Posterior vena cava (tissue), 2 donors: ENCODE results near the gene SERPINA1. TPM values are rescaled to one million over a fixed set of nuclear protein-coding genes. Genes with fewer than 3 reads are reported as not detected.
A peak's percentile ranks its signal among the peaks of the same experiment; 100 is the strongest.

Experiments used
- DNase-seq: peaks from one replicate; pipeline ENCODE4 v3.0.0-alpha.2; 2020; ENCODE audit warnings: low spot score
- intact Hi-C, 2 donors: fragments of 100-400 bp; cut with DNase I; formaldehyde crosslinking; loops; one replicate each; pipeline versions ENCODE4 v1.14.1 to v1.14.2; 2022 to 2023
- total RNA-seq, 2 donors: library from RNA; stranded (reverse); fragmentation: NEBNext Ultra II Directional; extraction: Animal tissue kit (Norgen Biotek cat#: 25700); gene quantifications; one replicate each; pipeline ENCODE4 v1.2.1, GENCODE V29; 2021
- donor health status: DM: yes; HTN: yes; CAD: no.
- donor health status: DM: yes; HTN: yes; CAD: no.

SERPINA1 gene
- total RNA-seq, 2 donors from 2014 or later, result 10.3 to 34.5 TPM

DNA sequence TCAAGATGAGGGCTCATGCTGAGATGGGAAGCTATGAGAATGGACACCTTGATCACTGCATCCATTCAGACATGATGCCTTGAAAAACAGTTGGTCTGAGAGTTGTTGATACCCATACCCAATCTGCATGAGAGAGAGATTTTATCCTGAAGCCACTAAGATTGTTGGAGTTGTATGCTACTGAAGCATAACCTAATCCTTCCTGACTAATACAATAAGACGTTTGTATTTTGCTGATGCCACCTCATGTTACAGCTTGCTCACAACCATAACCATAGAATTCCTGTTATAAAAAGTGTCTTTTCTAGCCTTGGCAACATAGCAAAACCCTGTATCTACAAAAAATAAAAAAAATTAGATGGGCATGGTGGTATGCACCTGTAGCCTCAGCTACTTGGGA, 12.7 kb upstream of the SERPINA1 start:
- no peak for DNase-seq
- intact Hi-C loops, result no loop called here

DNA sequence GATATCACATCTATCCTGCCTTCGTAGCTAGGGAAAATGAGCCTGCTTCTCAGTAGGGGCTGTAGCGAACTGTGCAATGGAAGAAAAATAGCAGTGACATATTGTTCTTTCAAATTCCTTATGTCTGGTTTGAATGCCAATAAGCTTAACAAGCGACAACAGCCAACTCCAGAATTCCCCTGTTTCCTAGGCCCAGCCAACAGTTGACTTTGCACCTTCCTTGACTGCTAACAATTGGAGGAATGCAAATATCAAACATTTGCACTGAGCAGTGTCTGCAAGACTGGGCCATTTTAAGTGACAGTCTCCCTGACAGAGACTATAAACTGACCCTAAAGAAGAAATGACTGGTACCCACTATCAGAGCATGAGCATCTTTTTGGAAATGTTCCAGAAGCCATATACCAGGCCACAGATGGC, 12.0 kb upstream of the SERPINA1 start:
- intact Hi-C loops, result no loop called here
- DNase-seq, result no peak

DNA sequence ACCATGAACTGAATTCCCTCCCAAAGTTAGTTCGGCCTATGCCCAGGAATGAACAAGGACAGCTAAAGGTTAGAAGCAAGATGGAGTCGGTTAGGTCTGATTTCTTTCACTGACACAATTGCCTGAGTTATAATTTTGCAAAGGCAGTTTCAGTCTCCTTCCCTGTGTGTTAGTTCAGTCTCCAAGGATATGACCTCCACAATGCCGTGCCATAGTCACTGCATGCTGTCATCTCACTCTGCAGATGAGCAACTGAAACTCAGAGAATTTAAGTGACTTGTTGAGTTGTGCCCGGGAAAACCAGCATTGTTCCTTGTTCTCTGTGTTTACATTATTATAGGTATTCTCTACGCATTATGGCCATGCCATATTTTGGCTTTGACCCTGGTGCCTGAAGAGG, 10.1 kb upstream of the SERPINA1 start:
- intact Hi-C loops, result no loop called here
- DNase-seq, result no peak

GRCh38 chr14:94398182-94398479, 9.7 kb upstream of the SERPINA1 start:
- intact Hi-C loops, result no loop called here
- no peak for DNase-seq

GRCh38 chr14:94397289-94398181, 9.1 kb upstream of the SERPINA1 start:
- intact Hi-C loops, result loop anchor here in 1 of 2 donors (1.0 kb wide), 1 partner anchor 16 kb away; no protein-coding TSS in a partner anchor
- DNase-seq, result no peak

GRCh38 chr14:94396628-94397225, 8.3 kb upstream of the SERPINA1 start:
- no peak for DNase-seq
- intact Hi-C loops, result loop anchor here in 1 of 2 donors (1.0 kb wide), 1 partner anchor 17 kb away; no protein-coding TSS in a partner anchor

DNA sequence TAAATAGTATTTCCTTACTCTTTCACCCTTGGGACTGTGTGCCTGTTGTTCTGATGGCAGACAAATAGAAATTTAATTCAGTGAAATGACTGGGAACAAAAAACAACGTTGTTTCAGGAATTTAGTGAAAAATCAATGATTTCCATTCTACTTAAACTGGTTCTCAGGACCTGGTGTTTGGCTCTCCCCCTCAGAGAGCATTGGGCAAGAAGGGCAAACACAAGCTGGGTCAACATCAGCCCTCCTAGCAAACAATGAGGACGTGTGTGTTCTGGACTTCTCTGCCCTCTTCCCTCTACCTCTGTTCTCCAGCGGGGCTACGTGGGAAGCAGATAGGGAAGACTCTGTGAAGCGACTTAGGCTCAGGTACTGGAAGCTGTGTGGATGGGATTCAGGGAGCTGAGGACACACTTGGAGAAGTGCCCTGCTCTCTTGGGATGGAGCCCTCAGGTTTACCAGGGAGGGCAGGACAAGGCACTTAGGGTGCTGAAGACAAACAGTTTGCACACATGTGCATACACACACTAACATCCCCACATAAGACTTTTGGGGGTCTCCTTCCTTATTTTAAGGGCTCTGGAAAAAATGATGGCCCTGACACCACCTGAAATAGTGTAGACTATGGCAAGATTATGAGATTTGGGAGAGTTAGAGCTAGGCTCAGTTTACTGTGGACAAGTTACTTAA, 7.6 kb upstream of the SERPINA1 start:
- DNase-seq, result no peak
- intact Hi-C loops, result no loop called here

DNA sequence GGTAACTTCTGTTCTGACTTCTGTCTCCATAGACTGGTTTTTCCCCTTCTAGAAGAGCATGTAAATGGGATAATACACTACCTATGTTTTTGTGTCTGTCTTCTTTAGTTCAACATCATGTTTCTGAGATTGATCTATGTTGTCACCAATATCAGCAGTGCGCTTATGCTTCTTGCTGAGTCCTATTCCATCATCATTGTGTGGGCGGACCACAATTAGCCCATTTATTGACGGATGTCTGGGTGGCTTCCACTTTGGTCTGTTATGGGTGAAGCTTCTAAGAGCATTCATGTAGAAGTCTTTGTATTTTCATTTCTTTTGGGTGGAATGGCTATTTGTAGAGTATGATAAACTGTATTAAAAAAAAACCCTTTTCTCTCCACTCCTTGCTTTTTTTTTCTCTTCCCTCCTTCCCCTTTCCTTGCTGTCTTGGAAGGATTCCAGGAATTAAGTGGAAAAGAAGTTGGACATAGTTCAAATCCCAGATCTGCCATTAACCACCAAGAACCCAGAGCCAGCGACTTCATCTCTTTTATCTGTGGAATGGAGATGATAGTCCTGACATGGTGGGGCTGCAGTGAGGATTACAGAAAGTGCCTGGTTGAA, 7.0 kb upstream of the SERPINA1 start:
- intact Hi-C loops, result no loop called here
- no peak for DNase-seq

- intact Hi-C loops, result no loop called here
- DNase-seq, result peak; percentile 88
Observed at GRCh38 chr14:94394581-94395207, 6.3 kb upstream of the SERPINA1 start.

GRCh38 chr14:94394025-94394493, 5.7 kb upstream of the SERPINA1 start:
- intact Hi-C loops, result no loop called here
- no peak for DNase-seq

GRCh38 chr14:94393474-94393873, 5.1 kb upstream of the SERPINA1 start:
- intact Hi-C loops, result no loop called here
- DNase-seq, result no peak

- DNase-seq, result no peak
- intact Hi-C loops, result no loop called here
Observed at GRCh38 chr14:94392510-94392935, 4.1 kb upstream of the SERPINA1 start.

- DNase-seq, result no peak
- intact Hi-C loops, result no loop called here
Observed at GRCh38 chr14:94391281-94391975, 3.0 kb upstream of the SERPINA1 start.

DNA sequence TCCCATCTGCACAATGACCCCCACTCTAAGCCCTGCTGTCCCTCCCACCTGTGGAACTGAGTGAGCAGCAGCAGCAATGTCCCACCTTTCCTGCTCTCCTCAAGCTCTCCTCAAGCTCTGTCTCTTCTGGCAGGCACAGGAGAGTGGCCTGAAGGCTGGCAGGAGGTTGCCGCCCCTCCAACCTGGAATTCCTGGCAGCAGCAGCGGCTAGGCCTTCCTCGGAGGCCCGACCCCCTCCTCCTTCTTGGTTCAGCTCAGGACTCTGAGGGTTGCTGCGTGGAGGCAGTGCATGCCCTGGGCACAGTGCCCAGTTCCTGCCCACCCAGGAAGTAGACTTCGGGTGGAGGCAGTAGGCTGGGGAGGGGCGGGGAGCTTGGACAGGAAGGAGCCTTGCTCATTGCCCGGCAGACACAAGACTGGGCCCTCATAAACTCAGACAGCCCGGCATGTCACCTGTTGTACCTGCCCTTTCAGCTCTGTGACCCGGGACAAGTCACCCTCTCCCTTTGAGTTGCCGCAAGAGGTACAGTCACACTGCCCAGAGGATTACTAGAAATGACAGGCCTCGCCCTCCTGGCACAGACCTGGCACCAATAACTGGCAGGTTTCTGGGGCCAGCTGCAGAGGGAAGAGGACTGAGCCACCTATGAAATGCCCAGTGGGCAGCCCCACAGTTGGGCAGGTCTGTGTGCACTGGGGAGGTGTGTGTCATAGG, 2.1 kb upstream of the SERPINA1 start:
- intact Hi-C loops, result no loop called here
- DNase-seq, result peak; percentile 90

- DNase-seq, result no peak
- intact Hi-C loops, result no loop called here
Observed at GRCh38 chr14:94389731-94390371, 1.4 kb upstream of the SERPINA1 start.

GRCh38 chr14:94389104-94389469, 685 bp upstream of the SERPINA1 start:
- no peak for DNase-seq
- intact Hi-C loops, result no loop called here

DNA sequence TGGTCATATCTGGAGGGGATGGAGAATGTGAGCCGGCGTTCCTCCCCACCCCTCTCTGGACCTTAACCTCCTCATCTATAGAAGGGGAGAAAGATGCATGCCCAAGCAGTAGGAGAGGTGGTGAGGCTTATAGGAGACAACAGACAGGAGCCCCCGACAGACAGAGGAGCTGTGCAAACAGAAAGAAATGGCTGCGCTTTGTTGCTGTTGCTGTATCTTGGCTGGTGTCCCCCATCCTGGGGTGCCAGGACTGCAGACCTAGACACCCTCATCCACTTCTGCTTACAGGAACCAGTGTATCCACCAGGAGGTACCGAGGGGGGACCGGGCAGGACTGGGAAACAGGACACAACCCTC, 397 bp downstream of the SERPINA1 start:
- intact Hi-C loops, result no loop called here
- DNase-seq, result no peak
